D721Med (cell line): ENCODE data around the gene BRINP1.
"Not testable (repeated sequence)": the region's sequence is repeated elsewhere in the genome, so short reads cannot be mapped to it uniquely, and the experiment has no call there.

Source experiments
- DNase-seq: peaks from one replicate; pipeline ENCODE4 v3.0.0; 2011; ENCODE audit warnings: low spot score; ENCODE audit not compliant: insufficient read length
- FAIRE-seq: peaks from 2 replicates; lab custom pipeline; 2011; peaks lifted over from hg19 to GRCh38; lab: Jason Lieb, UNC
- TF ChIP-seq, protein P1 (sequence below): IDR thresholded peaks from 2 replicates; pipeline ENCODE4 v1.5.1; 2012; ENCODE audit warnings: mild to moderate bottlenecking, control low read depth; ENCODE audit not compliant: insufficient read depth; ENCODE audit errors: missing control alignments

The BRINP1 gene

GRCh38 chr9:119179701-119180100 lies 189.5 kb downstream of the BRINP1 start:
- FAIRE-seq (no peak), DNase-seq (no peak)
- TF ChIP-seq, protein P1, sequence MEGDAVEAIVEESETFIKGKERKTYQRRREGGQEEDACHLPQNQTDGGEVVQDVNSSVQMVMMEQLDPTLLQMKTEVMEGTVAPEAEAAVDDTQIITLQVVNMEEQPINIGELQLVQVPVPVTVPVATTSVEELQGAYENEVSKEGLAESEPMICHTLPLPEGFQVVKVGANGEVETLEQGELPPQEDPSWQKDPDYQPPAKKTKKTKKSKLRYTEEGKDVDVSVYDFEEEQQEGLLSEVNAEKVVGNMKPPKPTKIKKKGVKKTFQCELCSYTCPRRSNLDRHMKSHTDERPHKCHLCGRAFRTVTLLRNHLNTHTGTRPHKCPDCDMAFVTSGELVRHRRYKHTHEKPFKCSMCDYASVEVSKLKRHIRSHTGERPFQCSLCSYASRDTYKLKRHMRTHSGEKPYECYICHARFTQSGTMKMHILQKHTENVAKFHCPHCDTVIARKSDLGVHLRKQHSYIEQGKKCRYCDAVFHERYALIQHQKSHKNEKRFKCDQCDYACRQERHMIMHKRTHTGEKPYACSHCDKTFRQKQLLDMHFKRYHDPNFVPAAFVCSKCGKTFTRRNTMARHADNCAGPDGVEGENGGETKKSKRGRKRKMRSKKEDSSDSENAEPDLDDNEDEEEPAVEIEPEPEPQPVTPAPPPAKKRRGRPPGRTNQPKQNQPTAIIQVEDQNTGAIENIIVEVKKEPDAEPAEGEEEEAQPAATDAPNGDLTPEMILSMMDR: no peak

- TF ChIP-seq, protein P1: no peak
- no peak for FAIRE-seq
- no peak for DNase-seq
Measured at GRCh38 chr9:119177196-119177595, 192.0 kb downstream of the BRINP1 start.

GRCh38 chr9:119175581-119175980 lies 193.7 kb downstream of the BRINP1 start:
- FAIRE-seq: no peak
- no peak for DNase-seq
- TF ChIP-seq, protein P1: no peak

DNA sequence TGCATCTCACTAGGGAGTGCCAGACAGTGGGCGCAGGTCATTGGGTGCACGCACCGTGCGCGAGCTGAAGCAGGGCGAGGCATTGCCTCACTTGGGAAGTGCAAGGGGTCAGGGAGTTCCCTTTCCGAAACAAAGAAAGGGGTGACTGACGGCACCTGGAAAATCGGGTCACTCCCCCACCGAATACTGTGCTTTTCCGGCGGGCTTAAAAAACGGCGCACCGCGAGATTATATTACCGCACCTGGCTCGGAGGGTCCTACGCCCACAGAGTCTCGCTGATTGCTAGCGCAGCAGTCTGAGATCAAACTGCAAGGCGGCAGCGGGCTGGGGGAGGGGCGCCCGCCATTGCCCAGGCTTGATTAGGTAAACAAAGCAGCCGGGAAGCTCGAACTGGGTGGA lies 200.0 kb downstream of the BRINP1 start:
- not testable (repeated sequence) for FAIRE-seq, DNase-seq

GRCh38 chr9:119167876-119168275 lies 201.4 kb downstream of the BRINP1 start:
- TF ChIP-seq, protein P1: no peak
- DNase-seq (no peak), FAIRE-seq (no peak)

GRCh38 chr9:119167267-119167666 lies 202.0 kb downstream of the BRINP1 start:
- no peak for FAIRE-seq
- no peak for DNase-seq
- TF ChIP-seq, protein P1: no peak

- DNase-seq (no peak), FAIRE-seq (no peak)
- TF ChIP-seq, protein P1: no peak
Measured at GRCh38 chr9:119166096-119166495, 203.1 kb downstream of the BRINP1 start.

DNA sequence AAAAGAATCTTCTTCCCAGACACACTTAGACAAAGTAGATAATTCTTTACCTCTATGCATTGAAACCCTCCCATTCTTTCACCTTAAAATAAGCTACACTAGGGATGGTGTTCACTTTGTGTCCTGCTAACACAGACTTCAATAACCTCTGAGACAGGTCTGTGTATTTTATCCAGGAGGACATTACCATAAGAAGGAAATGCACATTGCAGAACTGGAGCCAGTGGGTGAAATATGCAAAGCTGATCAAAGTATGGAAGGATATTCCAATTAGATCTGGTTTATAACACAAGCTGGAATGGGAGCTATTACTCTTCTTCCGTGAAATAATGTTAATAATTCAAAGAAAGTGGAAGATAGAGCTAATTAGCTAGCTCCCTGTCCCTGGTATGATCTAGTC lies 204.1 kb downstream of the BRINP1 start:
- no peak for DNase-seq
- TF ChIP-seq, protein P1: no peak
- no peak for FAIRE-seq
